Left renal cortex interstitium (tissue), 4 donors: ENCODE results near the gene ABCG2. TPM values are rescaled to one million over a fixed set of nuclear protein-coding genes. Genes with fewer than 3 reads are reported as not detected.

Experiments used
- DNase-seq, 4 donors: peaks; one replicate each; pipeline ENCODE4 v3.0.0-alpha.2; 2013; ENCODE audit warnings: low read depth in 4 of 4, low spot score in 2 of 4, missing footprints in 1 of 4
- polyA plus RNA-seq, 4 donors: library from polyadenylated mRNA; unstranded; fragments of 120-200 nt; gene quantifications; one replicate each; pipeline ENCODE4 v1.2.1, GENCODE V29; 2013; ENCODE audit not compliant: insufficient read length in 4 of 4

ABCG2 gene
- polyA plus RNA-seq, 4 donors, result 5.4 to 11.4 (median 7.7) TPM

DNA sequence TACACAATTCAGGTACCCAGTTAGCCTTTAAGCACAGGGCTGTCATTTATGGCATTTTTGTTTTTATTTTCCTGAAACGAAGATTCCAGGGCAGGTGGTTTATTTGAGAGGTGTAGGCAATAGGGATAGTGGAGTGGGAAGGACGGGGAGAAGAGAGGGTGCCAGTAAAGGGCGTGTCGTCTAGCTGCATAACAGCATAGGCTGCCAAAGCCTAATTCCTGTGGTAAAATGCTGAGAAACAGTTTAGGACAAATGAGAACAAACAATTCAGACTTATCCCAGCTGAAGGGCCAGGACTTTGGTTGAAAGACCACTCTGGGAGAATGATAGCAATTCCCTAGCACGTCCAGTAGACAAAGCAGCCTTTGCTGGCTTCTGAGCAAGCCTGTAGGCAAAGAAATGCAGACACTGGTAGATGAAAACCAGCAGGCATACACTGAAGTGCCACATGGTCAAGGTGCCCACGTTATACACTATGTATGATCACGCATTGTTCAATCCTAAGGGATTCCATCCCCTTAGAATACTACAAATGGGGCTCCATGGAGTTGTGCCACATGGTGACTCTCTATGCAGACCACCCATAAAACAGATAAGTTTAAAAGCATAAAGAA is 80.4 kb downstream of the ABCG2 start:
- no peak for DNase-seq

DNA sequence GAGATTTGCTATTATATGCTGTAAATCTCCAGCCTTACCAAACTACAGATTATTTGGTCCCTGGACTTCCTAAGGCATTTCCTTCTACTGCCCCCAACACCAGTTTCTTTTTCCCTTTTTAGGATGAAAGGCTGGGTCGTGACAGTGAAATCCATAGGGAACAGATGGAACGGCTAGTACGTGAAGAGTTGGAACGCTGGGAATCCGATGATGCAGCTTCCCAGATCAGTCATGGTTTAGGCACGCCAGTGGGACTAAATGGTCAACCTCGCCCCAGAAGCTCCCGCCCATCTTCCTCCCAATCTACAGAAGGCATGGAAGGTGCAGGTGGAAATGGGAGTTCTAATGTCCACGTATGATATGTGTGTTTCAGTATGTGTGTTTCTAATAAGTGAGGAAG is 83.1 kb downstream of the ABCG2 start:
- DNase-seq, result no peak

DNA sequence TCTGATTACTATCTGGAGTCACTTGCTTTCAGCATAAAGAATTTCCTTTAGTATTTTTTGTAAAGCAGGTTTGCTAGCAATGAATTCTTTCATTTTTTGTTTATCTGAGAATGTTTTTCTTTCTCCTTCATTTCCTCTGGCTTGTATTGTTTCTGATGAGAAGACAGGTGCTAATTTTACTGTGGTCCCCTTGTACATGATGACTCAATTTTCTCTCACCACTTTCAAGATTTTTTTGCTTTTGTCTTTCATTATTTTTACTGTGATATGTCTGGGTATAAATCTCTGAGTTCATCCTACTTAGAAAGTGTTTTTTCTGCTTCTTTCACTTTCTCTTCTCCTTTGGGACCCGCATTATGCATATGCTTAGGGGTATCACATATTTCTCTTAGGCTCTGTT is 88.4 kb downstream of the ABCG2 start:
- DNase-seq, result no peak

DNA sequence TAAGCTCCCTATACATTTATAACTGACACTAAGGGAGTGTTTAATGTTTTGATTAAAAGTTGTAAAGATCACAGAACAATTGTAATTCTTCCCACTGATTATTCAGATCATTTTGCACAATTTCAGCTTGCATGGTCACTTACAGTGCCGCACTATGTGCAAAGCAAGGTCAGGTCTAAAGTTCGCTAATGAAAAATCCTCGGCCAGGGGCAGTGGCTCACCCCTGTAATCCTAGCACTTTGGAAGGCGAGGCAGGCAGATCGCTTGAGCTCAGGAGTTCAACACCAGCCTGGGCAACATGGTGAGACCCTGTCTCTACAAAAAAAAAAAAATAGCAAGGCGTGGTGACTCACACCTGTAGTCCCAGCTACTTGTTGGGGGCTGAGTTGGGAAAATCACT is 94.0 kb downstream of the ABCG2 start:
- no peak for DNase-seq

DNA sequence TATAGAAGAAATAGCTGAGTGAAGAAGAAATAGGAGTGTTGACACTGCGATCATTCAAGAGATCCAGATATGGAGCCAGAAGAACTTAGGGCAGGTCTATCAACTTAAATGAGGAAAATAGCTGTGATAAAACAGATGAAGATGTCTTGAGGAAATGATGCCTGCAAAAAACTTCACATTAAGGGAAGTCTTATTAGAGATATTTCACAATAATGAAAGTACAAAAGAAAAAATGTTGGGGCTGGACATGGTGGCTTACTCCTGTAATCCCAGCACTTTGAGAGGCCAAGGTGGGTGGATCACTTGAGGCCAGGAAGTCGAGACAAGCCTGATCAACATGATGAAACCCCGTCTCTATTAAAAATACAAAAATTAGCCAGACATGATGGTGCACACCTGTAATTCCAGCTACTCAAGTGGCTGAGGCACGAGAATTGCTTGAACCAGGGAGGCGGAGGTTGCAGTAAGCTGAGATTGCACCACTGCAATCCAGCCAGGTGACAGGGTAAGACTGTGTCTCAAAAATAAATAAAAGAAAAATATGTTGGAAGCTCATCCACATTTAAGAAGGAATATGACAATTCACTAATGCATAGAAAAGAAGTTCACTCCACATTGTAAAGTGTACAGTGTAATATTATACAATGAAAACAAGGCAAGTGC is 94.7 kb downstream of the ABCG2 start:
- DNase-seq, result no peak

DNA sequence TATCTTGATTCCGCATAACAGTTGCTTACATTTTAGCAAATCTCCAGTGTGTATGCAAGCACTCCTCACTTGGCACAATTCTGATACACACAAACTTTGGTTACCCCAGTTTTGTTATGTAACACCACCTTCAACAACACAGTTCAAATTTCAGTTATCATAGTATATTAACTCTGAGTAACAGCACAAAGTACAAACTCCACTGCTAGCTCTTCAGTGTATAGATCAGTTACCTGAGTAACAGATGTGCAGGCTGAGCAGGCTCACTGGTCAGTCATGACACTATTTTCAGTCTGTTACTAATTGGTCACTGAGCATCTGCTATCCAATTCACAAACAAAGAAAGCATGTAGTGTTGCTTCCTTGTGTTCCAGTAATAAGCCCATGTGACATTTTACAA is 95.6 kb downstream of the ABCG2 start:
- no peak for DNase-seq

DNA sequence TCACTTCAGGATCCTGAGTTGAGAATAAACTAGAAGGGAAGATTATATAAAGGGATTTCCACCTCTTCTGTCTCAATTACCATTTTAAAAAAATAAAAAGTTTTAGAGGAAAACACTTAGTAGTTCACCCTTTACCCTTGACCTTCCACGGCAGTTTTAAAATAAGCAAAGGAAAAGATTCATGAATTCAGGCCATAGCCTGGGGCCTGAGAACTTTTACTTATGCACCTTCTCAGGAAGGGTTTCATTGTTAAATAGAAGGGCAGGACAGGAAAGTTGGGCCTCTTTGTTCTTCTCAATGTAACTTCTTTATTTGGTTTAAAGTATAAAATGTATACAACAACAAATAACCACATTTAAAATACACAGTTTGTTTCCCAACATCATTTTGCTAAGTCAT is 96.1 kb downstream of the ABCG2 start:
- DNase-seq, result no peak

DNA sequence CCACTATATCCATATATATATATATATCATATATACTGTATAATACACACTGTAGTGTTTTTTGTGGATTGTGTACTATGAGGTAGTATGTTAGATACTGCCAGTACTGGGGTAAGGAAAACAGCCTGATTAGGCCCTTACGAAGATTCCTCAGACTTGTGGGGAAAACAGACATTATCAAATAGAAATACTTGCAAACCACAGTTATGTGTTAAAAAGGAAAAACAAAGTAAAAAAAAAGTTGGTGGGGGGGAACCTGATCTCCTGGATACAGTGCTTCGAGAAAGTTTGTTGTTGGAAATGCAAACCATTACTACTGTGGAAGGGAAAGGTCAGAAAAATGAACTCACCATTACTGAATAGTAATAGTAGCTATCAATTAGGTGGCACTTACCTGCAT is 98.0 kb downstream of the ABCG2 start:
- DNase-seq, result no peak

DNA sequence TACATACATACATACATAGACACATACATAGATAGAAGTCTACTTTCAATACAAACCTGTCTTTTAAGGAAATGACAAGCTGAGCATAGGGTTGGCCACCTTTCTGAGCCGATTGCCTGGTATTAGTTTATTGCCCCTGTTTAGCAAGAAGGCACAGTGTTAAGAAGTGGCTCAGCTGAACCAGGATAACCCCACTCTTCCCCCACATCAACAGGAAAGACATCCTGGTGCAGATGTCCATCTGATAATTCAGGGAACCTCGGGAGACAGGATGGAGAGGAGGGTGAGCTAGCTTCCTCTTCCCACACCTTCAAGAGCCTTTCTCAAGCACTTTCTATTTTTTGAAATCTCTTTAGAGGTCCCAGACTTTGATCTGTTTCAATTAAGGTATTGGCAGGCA is 98.7 kb downstream of the ABCG2 start:
- DNase-seq, result no peak

DNA sequence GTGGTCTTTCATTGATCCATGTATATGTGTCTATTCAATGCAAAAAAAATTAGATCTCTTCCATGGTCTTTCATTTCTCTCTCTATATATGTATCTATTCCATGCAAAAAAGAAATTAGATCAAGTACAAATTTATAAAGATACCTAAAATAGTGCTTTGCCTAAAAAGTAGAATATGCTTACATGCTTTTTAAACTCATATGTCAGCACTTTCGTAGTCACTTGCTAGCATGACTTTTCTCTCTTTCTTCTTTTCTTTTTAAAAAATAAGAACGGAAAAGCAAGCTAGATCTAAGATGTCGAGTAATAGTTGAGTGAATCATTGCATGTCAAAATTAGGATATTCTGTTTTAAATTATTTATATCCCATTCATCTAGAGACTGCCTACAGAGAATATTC is 100.1 kb downstream of the ABCG2 start:
- DNase-seq, result no peak

DNA sequence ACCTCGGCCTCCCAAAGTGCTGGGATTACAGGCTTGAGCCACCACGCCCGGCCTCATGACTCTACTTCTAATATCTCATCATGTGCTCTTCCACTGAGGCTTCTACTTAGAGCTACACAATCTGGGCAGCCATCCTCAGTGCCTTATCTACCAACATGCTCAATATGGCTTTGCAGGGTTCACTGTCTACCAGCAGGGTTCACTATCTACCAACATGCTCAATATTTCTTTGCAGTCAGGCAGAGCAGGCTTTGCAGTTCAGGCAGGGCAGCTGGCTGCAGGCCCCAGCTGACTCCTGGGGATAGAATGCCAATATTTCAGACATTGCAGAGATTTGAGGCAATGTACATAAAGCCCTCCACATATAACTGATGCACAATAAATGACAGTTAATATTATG is 103.5 kb downstream of the ABCG2 start:
- no peak for DNase-seq

DNA sequence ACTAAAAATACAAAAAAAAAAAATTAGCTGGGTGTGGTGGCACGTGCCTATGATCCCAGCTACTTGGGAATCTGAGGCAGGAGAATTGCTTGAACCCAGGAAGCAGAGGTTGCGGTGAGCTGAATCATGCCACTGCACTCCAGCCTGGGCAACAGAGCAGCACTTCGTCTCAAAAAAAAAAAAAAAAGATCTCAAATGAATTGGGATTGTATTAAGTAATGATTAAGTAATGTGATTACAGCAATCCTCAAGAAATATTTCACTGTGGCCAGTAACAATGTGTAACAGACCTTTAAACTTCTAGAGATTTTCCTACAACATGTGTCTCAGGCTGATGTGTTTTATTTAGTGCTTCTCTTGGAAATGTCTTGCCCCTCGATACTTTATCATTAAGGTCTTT is 104.2 kb downstream of the ABCG2 start:
- DNase-seq, result no peak

DNA sequence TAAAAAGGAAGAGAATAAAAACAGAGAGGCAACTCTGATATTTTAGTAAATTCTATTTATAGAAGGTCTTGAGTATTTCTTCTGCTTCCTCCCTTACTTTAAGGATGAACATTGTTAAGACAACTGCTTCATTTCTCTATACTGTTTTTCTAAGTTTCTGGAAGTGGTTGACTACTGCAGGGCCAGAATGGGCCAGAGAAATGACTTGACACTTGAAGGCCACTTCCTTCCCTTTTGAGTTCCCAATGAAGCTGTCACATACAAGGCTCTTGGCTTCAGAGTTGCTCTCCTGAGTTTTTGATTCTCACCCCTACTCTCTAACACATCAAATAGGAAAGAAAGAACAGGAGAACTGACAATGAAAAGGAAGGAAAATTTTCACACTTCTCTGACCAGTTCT is 113.4 kb downstream of the ABCG2 start:
- DNase-seq, result no peak

DNA sequence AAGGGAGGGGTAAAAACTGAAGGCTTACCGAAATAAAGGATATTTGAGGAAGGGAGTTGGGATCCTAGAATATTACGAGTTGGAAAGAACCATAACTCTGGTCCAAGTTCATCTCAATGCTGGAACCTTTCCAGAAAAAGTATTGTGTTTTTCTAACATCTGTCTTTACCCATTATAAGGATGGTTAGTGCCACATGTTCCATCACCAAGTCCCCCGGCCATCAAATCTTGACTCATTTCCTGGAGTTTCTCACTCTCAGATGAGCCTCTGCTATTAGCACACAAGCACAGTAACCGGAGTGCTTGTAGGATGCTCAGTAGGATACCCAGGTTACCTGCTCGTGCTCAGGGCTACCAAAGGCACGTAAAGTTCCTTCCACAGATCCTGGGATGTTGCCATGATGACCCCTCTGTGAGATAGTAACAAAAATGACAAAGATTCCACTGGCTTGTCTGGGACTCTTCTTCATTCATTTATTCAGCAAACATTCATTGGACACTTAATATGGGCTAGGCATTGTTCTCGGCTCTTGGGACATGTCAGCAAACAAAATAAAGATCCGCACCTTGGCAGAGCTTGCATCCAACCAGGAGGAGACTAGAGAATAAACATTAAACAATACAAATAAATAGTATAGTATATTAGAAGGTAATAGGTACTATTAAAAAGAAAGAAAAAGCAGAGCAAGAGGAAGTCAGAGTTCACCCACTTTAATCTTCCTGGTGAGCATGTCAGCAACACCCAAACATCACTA is 114.7 kb downstream of the ABCG2 start:
- DNase-seq, result no peak

DNA sequence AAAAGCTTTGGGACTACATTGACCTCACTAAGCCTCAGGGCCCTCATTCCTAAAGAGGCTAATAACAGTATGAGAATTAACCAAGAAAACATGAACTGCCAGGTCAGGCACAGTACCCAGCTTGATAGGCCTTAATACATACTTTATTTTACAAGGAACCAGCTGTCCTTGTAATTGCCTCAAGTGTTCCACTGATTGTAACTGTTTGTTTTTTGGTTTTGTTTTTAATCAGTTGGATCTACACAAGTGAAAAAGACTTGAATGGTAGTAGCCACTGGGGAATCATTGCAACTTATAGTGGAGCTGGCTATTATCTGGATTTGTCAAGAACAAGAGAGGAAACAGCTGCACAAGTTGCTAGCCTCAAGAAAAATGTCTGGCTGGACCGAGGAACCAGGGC is 115.4 kb downstream of the ABCG2 start:
- DNase-seq, result no peak

DNA sequence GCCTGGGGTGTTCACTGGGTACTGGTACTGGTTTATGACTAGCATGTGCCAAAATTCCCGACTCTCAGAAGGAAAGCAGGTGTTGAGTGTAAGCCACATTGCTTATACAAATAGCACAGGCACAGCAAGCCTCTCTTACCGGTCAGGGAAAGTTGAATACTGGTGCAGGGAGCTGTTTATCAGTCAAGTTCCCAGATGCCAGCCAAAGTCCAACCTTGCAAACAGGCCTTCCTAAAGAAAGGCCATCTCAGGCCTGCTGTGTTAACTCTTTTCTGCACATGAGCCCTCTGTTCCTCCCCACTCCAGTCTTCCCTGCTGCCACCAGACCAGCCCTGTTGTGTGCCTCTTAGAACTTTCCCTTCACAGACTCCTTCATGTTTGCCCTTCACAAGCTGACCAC is 116.8 kb downstream of the ABCG2 start:
- no peak for DNase-seq

DNA sequence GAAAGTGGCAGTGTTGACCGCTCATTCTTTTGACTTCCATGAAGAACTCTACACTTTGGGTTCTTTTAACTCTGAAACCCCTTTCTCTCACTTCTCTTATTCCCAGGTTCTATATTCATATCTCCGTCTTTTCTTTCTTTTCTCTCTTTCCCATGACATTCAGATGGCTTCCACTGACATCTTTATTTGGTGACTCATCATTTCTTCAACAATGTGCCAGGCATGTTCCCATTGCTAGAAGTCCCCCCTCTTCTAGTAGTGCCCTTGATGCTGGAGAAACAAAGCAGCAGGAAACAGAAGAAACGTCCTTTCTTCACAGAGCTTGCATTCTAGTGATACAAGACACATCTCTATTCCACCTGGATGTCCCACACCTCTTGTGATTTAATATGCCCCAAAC is 117.7 kb downstream of the ABCG2 start:
- DNase-seq, result no peak

Other genes with a start within 250 kb of the ABCG2 start
- gene SPP1, start 182.9 kb downstream of the ABCG2 start, polyA plus RNA-seq, result 100 to 1,000 TPM; 104 to 285 (median 202) TPM
- 10 to 100 TPM; 62.9 to 87.2 (median 73.2) TPM for gene PKD2, start 151.0 kb downstream of the ABCG2 start, polyA plus RNA-seq
- gene PPM1K, start 125.9 kb upstream of the ABCG2 start, polyA plus RNA-seq, result 10 to 100 TPM; 12.3 to 24.7 (median 18.2) TPM
- 1 to 10 TPM; 6.2 to 9.6 (median 9.6) TPM for gene HERC6, start 220.2 kb upstream of the ABCG2 start, polyA plus RNA-seq